Mononuclear cell (primary cell): ENCODE data around the gene HEBP1. TPM values are rescaled to one million over a fixed set of nuclear protein-coding genes. Genes with fewer than 3 reads are reported as not detected.
A peak's percentile ranks its signal among the peaks of the same experiment; 100 is the strongest.

Source experiments
- H3K27me3 ChIP-seq: 2 replicates; pipeline ENCODE4 v1.6.0; 2011; ENCODE audit warnings: low read length, control low read depth; ENCODE audit not compliant: insufficient read depth
- H3K4me1 ChIP-seq: 2 replicates; pipeline ENCODE4 v1.5.1; 2011; ENCODE audit warnings: mild to moderate bottlenecking, low read length, control low read depth; ENCODE audit not compliant: insufficient read depth
- H3K4me3 ChIP-seq: 2 replicates; pipeline ENCODE4 v1.5.1; 2011; ENCODE audit warnings: mild to moderate bottlenecking, low read length, moderate library complexity
- H3K9me3 ChIP-seq: 2 replicates; pipeline ENCODE4 v1.5.1; 2011; ENCODE audit warnings: low read depth, mild to moderate bottlenecking, control low read depth, low read length
- total RNA-seq: library from RNA; depleted of rRNA; stranded (reverse); fragments of >200 nt; gene quantifications from one replicate; pipeline ENCODE4 v1.2.3, GENCODE V29; 2012

The HEBP1 gene
- total RNA-seq, 1 donor, result 4.3 TPM

GRCh38 chr12:13002301-13003097 lies 2.4 kb upstream of the HEBP1 start:
- Histone ChIP-seq H3K9me3 (no peaks in the 10 kb centered on the region), H3K4me3 (no peak overlapping the region), H3K4me1 (peaks cover 30% of the 10 kb centered on the region), H3K27me3 (no peaks in the 10 kb centered on the region)

- Histone ChIP-seq H3K4me1 (peaks cover 34% of the 10 kb centered on the region), H3K9me3 (no peaks in the 10 kb centered on the region), H3K4me3 (peak overlapping the region; percentile 59), H3K27me3 (no peaks in the 10 kb centered on the region)
These were observed 1.6 kb upstream of the HEBP1 start for GRCh38 chr12:13001775-13002040.

- H3K9me3 ChIP-seq, result no peaks in the 10 kb centered on the region
- H3K4me3 ChIP-seq, result peak overlapping the region; percentile 59
- no peaks in the 10 kb centered on the region for H3K27me3 ChIP-seq
- H3K4me1 ChIP-seq, result peaks cover 34% of the 10 kb centered on the region
These were observed 1.1 kb upstream of the HEBP1 start for GRCh38 chr12:13000925-13001774.

- H3K4me1 ChIP-seq, result peaks cover 34% of the 10 kb centered on the region
- H3K9me3 ChIP-seq, result no peaks in the 10 kb centered on the region
- H3K27me3 ChIP-seq, result no peaks in the 10 kb centered on the region
- H3K4me3 ChIP-seq, result peak overlapping the region; percentile 59
These were observed 505 bp upstream of the HEBP1 start for GRCh38 chr12:13000616-13000924.

GRCh38 chr12:12999271-12999958 lies 650 bp downstream of the HEBP1 start:
- no peaks in the 10 kb centered on the region for H3K9me3 ChIP-seq
- peak overlapping the region; percentile 52 for H3K4me3 ChIP-seq

GRCh38 chr12:12998248-12998647 lies 1.8 kb downstream of the HEBP1 start:
- Histone ChIP-seq H3K9me3 (no peaks in the 10 kb centered on the region), H3K27me3 (no peaks in the 10 kb centered on the region), H3K4me1 (peaks cover 41% of the 10 kb centered on the region), H3K4me3 (no peak overlapping the region)

More at GRCh38 chr12:12999271-12999958, 650 bp downstream of the HEBP1 start:
- Histone ChIP-seq H3K27me3 (no peaks in the 10 kb centered on the region), H3K4me1 (peaks cover 34% of the 10 kb centered on the region)

GRCh38 chr12:12997734-12998133 lies 2.3 kb downstream of the HEBP1 start:
- no peaks in the 10 kb centered on the region for H3K9me3 ChIP-seq
- H3K27me3 ChIP-seq, result no peaks in the 10 kb centered on the region
- H3K4me1 ChIP-seq, result peaks cover 44% of the 10 kb centered on the region
- H3K4me3 ChIP-seq, result no peak overlapping the region

GRCh38 chr12:12997156-12997555 lies 2.9 kb downstream of the HEBP1 start:
- Histone ChIP-seq H3K9me3 (no peaks in the 10 kb centered on the region), H3K4me3 (no peak overlapping the region)

GRCh38 chr12:12996209-12996608 lies 3.9 kb downstream of the HEBP1 start:
- peaks cover 46% of the 10 kb centered on the region for H3K4me1 ChIP-seq

More at GRCh38 chr12:12997156-12997555, 2.9 kb downstream of the HEBP1 start:
- H3K4me1 ChIP-seq, result peaks cover 47% of the 10 kb centered on the region
- no peaks in the 10 kb centered on the region for H3K27me3 ChIP-seq

GRCh38 chr12:12995088-12995487 lies 5.0 kb downstream of the HEBP1 start:
- H3K4me1 ChIP-seq, result peaks cover 43% of the 10 kb centered on the region
- no peaks in the 10 kb centered on the region for H3K27me3 ChIP-seq
- H3K9me3 ChIP-seq, result no peaks in the 10 kb centered on the region
- H3K4me3 ChIP-seq, result no peak overlapping the region

More at GRCh38 chr12:12996209-12996608, 3.9 kb downstream of the HEBP1 start:
- no peaks in the 10 kb centered on the region for H3K9me3 ChIP-seq
- H3K27me3 ChIP-seq, result no peaks in the 10 kb centered on the region
- H3K4me3 ChIP-seq, result no peak overlapping the region

GRCh38 chr12:12993367-12993766 lies 6.7 kb downstream of the HEBP1 start:
- Histone ChIP-seq H3K4me3 (no peak overlapping the region), H3K9me3 (no peaks in the 10 kb centered on the region), H3K27me3 (no peaks in the 10 kb centered on the region)

GRCh38 chr12:12992418-12993130 lies 7.5 kb downstream of the HEBP1 start:
- Histone ChIP-seq H3K9me3 (no peaks in the 10 kb centered on the region), H3K4me3 (no peak overlapping the region), H3K4me1 (peaks cover 26% of the 10 kb centered on the region), H3K27me3 (no peaks in the 10 kb centered on the region)

More at GRCh38 chr12:12993367-12993766, 6.7 kb downstream of the HEBP1 start:
- H3K4me1 ChIP-seq, result peaks cover 27% of the 10 kb centered on the region

- Histone ChIP-seq H3K27me3 (no peaks in the 10 kb centered on the region), H3K4me1 (peaks cover 21% of the 10 kb centered on the region)
These were observed 9.2 kb downstream of the HEBP1 start for GRCh38 chr12:12990700-12991468.

GRCh38 chr12:12987421-12987820 lies 12.6 kb downstream of the HEBP1 start:
- Histone ChIP-seq H3K4me1 (peaks cover 9% of the 10 kb centered on the region), H3K9me3 (no peaks in the 10 kb centered on the region), H3K27me3 (no peaks in the 10 kb centered on the region), H3K4me3 (no peak overlapping the region)

More at GRCh38 chr12:12990700-12991468, 9.2 kb downstream of the HEBP1 start:
- Histone ChIP-seq H3K9me3 (no peaks in the 10 kb centered on the region), H3K4me3 (no peak overlapping the region)
